ENCODE data around the gene SMCP.

GRCh38 chr1:152836870-152837269 is 41.3 kb upstream of the SMCP start:
- no peak for TF ChIP-seq JUNB (CRISPR knock-in tag; IDR thresholded peaks at IDR 0.05; ENCODE audit: borderline replicate concordance)
- TF ChIP-seq CTCF (CRISPR knock-in tag; IDR thresholded peaks at IDR 0.05) = no peak
- no peak for TF ChIP-seq ZC3H4 (CRISPR knock-in tag; IDR thresholded peaks at IDR 0.05; ENCODE audit: borderline replicate concordance)
- no peak for TF ChIP-seq CBX5 (CRISPR knock-in tag; IDR thresholded peaks at IDR 0.05; ENCODE audit: borderline replicate concordance)
- TF ChIP-seq FOXC1 (CRISPR knock-in tag; IDR thresholded peaks at IDR 0.05; ENCODE audit: borderline replicate concordance) = no peak
- TF ChIP-seq RNF219 (CRISPR knock-in tag; IDR thresholded peaks at IDR 0.05) = no peak
- no peak for TF ChIP-seq ZNF263 (CRISPR knock-in tag; IDR thresholded peaks at IDR 0.05)

Data from HepG2 (cell line).